Hepatocyte (in vitro differentiated cells): Measurements from ENCODE around the gene NT5DC1. TPM values are rescaled to one million over a fixed set of nuclear protein-coding genes. Genes with fewer than 3 reads are reported as not detected.

Source experiments
- DNase-seq: peaks from one replicate; pipeline ENCODE4 v3.0.0-alpha.2; 2016; ENCODE audit warnings: low spot score
- H2AFZ ChIP-seq: fragments of 200-600 bp; sonication (generic); 2 replicates; pipeline ENCODE4 v1.6.0; 2016; ENCODE audit warnings: antibody characterized with exemption, mild to moderate bottlenecking
- H3K27ac ChIP-seq: fragments of 200-600 bp; sonication (generic); 2 replicates; pipeline ENCODE4 v1.5.1; 2016; ENCODE audit warnings: mild to moderate bottlenecking
- H3K27me3 ChIP-seq: fragments of 200-600 bp; sonication (generic); 2 replicates; pipeline ENCODE4 v1.6.1; 2016
- H3K36me3 ChIP-seq: fragments of 200-600 bp; sonication (generic); replicated peaks from 2 replicates; pipeline ENCODE4 v1.5.1; 2016; ENCODE audit warnings: low read depth; ENCODE audit not compliant: insufficient read depth
- H3K4me1 ChIP-seq: fragments of 200-600 bp; sonication (generic); 2 replicates; pipeline ENCODE4 v1.5.1; 2016; ENCODE audit warnings: mild to moderate bottlenecking, moderate library complexity; ENCODE audit not compliant: insufficient read depth
- H3K4me2 ChIP-seq: fragments of 200-600 bp; sonication (generic); 2 replicates; pipeline ENCODE4 v1.6.0; 2016
- H3K4me3 ChIP-seq: fragments of 200-600 bp; sonication (generic); 2 replicates; pipeline ENCODE4 v1.5.1; 2016; ENCODE audit warnings: mild to moderate bottlenecking
- H3K79me2 ChIP-seq: fragments of 200-600 bp; sonication (generic); 2 replicates; pipeline ENCODE4 v1.6.0; 2017; ENCODE audit warnings: mild to moderate bottlenecking
- H3K9me2 ChIP-seq: fragments of 200-600 bp; sonication (generic); replicated peaks from 2 replicates; pipeline ENCODE4 v1.6.0; 2017; ENCODE audit warnings: mild to moderate bottlenecking; ENCODE audit not compliant: insufficient read depth
- H3K9me3 ChIP-seq: fragments of 200-600 bp; sonication (generic); 2 replicates; pipeline ENCODE4 v1.5.1; 2016; ENCODE audit warnings: low read depth, mild to moderate bottlenecking
- H4K20me1 ChIP-seq: fragments of 200-600 bp; sonication (generic); 2 replicates; pipeline ENCODE4 v1.6.0; 2016; ENCODE audit warnings: mild to moderate bottlenecking; ENCODE audit not compliant: insufficient read depth, poor library complexity, severe bottlenecking
- CTCF ChIP-seq: fragments of 200-600 bp; sonication (generic); IDR thresholded peaks from 2 replicates; pipeline ENCODE4 v1.5.1; 2016; ENCODE audit warnings: antibody characterized with exemption, mild to moderate bottlenecking; ENCODE audit not compliant: poor library complexity
- EZH2 ChIP-seq: fragments of 200-600 bp; sonication (generic); IDR thresholded peaks from 2 replicates; pipeline ENCODE4 v1.6.1; 2016; ENCODE audit warnings: antibody characterized with exemption, mild to moderate bottlenecking, borderline replicate concordance
- EZH2phosphoT487 ChIP-seq: fragments of 200-600 bp; sonication (generic); IDR thresholded peaks from one replicate; pipeline ENCODE4 v1.6.1; 2018; ENCODE audit warnings: antibody characterized with exemption, mild to moderate bottlenecking, low read depth, moderate library complexity; ENCODE audit not compliant: unreplicated experiment, severe bottlenecking
- WGBS: methylation state at CpG from one replicate; pipeline ENCODE4 v1.1.6; 2016; ENCODE audit warnings: low lambda C conversion rate; ENCODE audit errors: missing lambda C conversion rate; 5-methylcytosine and 5-hydroxymethylcytosine counted together
- polyA plus RNA-seq: library from polyadenylated mRNA; unstranded; fragments of >200 nt; fragmentation: Nextera tagmentation; extraction: Ambion mirVana; gene quantifications from 2 replicates; pipeline ENCODE4 v1.2.1, GENCODE V29; 2016
- total RNA-seq: library from RNA; depleted of rRNA; stranded (reverse); fragments of >200 nt; gene quantifications from 2 replicates; pipeline ENCODE4 v1.2.3, GENCODE V29; 2014

NT5DC1 gene
- total and polyA plus RNA-seq, 2 experiments from 2014 or later = 11.4 to 27.8 TPM

- Histone ChIP-seq H3K4me1 (no peaks in the 10 kb centered on the region), H2AFZ (no peak overlapping the region), H3K4me2 (no peak overlapping the region), H3K27me3 (no peaks in the 10 kb centered on the region), H4K20me1 (no peaks in the 10 kb centered on the region), H3K9me2 (no peaks in the 10 kb centered on the region), H3K4me3 (no peak overlapping the region), H3K9me3 (no peaks in the 10 kb centered on the region), H3K79me2 (no peaks in the 10 kb centered on the region), H3K36me3 (no peaks in the 10 kb centered on the region), H3K27ac (no peak overlapping the region)
- WGBS = 57% methylated on average over 3 of the region's 3 CpGs
- DNase-seq = no peak
- TF ChIP-seq EZH2phosphoT487 (no peak), EZH2 (no peak), CTCF (no peak)
These were observed 44.0 kb downstream of the NT5DC1 start for GRCh38 chr6:116144605-116145004.

GRCh38 chr6:116145803-116146675, 45.4 kb downstream of the NT5DC1 start:
- Histone ChIP-seq H3K27ac (no peak overlapping the region), H3K27me3 (no peaks in the 10 kb centered on the region), H3K4me3 (no peak overlapping the region), H2AFZ (no peak overlapping the region), H3K9me2 (no peaks in the 10 kb centered on the region), H3K9me3 (no peaks in the 10 kb centered on the region), H3K79me2 (no peaks in the 10 kb centered on the region), H3K4me1 (no peaks in the 10 kb centered on the region), H3K4me2 (no peak overlapping the region), H3K36me3 (no peaks in the 10 kb centered on the region), H4K20me1 (no peaks in the 10 kb centered on the region)
- no peak for TF ChIP-seq CTCF
- no peak for TF ChIP-seq EZH2phosphoT487
- TF ChIP-seq EZH2 = no peak
- DNase-seq = no peak
- 57% methylated on average over 4 of the region's 4 CpGs for WGBS

GRCh38 chr6:116152620-116153019, 52.0 kb downstream of the NT5DC1 start:
- WGBS = 64% methylated on average over 1 of the region's 1 CpG
- Histone ChIP-seq H3K79me2 (no peaks in the 10 kb centered on the region), H3K9me3 (no peaks in the 10 kb centered on the region), H3K27me3 (no peaks in the 10 kb centered on the region), H3K4me2 (no peak overlapping the region), H2AFZ (no peak overlapping the region), H3K4me3 (no peak overlapping the region), H4K20me1 (no peaks in the 10 kb centered on the region), H3K27ac (no peak overlapping the region), H3K4me1 (no peaks in the 10 kb centered on the region), H3K36me3 (no peaks in the 10 kb centered on the region), H3K9me2 (no peaks in the 10 kb centered on the region)
- no peak for DNase-seq
- TF ChIP-seq EZH2 (no peak), CTCF (no peak), EZH2phosphoT487 (no peak)
